GM19468 (cell line): ENCODE data around the gene DOP1A.

Experiments used
- ATAC-seq: cut with Tn5 transposase; IDR thresholded peaks from one replicate; pipeline ENCODE4 v1.9.1; 2021; ENCODE audit warnings: mild to moderate bottlenecking, moderate library complexity, moderate number of reproducible peaks; ENCODE audit not compliant: unreplicated experiment; ENCODE audit errors: extremely low read depth

Gene DOP1A

DNA sequence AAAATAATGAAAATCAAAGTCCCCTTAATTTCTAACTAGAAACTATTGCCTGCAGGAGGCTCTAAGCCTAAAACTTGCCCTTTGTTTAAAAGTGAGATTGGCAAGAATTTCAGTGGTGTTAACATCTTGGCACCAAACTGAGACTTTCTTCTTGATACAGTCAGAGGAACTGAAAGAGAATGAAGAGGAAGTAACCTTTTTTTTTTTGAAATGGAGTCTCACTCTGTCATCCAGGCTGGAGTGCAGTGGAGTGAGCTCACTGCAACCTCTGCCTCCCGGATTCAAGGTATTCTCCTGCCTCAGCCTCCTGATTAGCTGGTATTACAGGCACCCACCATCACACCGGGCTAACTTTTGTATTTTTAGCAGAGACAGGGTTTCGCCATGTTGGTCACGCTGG, 3.6 kb downstream of the DOP1A start:
- peak; percentile 53 for ATAC-seq

- no peak for ATAC-seq
Measured at GRCh38 chr6:83071707-83072106, 4.2 kb downstream of the DOP1A start.

DNA sequence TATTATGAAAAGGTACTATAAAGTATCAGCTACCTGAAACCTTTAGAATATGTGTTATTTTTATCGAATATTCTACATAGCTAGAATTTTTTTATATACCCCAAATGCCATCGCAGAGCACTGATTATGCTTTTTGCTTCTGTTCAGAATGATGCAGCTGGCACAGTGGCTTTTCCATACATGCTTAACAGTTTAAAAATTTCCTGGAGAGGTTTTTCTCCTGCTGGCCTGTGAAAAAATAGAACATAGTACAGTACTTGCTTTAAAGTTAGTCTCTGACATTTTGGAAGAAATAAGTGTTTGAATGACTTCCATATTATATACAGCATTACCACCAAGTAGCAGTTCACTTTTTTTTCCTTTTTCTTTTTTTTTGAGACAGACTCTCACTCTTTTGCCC, 5.3 kb downstream of the DOP1A start:
- no peak for ATAC-seq

DNA sequence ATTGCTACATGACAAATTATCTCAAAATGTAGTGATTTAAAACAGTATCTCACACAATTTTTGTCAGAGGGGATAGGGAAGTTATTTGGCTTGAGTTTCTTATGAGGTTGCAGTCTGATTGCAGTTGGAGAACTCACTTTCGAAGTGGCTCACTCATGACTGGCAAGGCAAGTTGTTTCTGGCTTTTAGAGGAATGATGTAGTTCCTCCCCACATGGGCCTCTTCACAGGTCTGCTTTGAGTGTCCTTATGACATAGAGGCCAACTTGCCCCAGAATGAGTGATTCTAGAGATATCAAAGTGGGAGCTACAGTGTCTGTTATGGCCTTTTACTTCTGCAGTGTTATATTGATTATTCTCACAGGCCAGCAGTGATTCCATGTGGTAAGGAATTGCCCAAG, 6.1 kb downstream of the DOP1A start:
- no peak for ATAC-seq

- no peak for ATAC-seq
Measured at GRCh38 chr6:83083476-83083875, 16.0 kb downstream of the DOP1A start.

DNA sequence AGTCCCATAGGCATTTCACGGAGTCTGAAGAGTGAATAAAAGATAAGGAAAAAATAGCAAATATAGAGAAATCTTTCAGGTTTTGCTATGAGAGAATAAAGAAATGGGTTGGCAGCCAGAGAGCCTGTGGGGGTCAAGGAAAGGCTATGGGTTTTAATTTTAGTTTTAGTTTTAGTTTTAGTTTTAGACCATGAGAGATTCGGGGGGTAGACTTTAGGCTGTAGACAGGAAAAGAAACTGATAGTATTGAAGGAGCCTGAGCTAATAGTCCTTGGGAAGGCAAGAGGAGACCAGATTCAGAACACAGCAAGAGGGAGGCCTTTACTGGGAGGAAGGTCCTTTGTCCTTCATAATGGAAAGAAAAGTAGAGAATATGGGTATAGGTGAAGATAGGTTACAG, 19.3 kb downstream of the DOP1A start:
- ATAC-seq = peak; percentile 88

GRCh38 chr6:83092756-83093399, 25.4 kb downstream of the DOP1A start:
- ATAC-seq = no peak

DNA sequence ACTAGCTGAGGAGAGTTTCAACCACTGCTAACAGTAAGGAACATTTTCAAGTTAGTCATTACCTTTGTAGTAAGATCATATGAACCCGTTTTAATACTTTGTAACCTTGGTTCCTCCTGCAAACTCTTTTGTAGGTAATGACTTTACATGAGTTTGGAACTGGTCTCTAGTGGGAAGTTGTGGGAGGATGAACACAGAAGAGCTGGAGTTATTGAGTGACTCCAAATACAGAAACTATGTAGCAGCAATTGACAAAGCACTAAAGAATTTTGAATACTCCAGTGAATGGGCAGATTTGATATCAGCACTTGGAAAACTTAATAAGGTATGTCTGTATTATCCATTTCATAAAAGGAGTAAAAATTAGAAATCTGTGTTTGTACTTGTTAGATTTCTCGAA, 29.3 kb downstream of the DOP1A start:
- no peak for ATAC-seq

- no peak for ATAC-seq
Measured at GRCh38 chr6:83097204-83097603, 29.7 kb downstream of the DOP1A start.

DNA sequence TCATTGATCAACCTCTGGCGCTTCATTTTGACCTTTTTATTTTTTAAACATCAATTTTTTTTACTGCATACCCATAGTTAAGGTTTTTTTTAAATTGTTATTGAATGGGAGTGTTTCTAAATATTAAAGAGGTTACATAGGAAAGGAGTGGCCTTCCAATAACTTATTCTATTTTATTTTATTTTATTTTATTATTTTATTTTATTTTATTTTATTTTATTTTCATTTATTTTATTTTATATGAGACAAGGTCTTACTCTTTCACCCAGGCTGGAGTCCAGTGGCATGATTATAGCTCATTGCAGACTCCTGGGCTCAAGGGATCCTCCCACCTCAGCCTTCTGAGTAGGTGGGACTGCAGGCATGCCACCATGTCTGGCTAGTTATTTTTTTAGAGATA, 30.2 kb downstream of the DOP1A start:
- ATAC-seq = no peak

DNA sequence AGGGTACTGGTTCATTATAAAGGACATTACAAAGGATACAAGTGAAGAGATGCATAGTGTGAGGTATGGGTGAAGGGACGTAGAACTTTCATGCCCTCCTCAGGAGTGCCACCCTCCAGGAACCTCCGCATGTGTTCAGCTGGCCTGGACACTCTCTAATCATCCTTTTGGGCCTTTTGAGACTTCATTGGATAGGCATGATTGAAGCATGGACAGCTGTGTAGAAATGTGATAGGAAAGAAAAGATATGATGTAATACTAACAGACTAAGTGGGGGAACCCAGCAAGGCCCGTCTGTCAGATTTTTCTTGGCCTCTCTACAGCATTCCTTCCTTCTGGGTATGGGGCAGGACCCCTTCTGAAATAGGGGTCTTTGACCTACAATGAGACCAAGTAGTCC, 31.1 kb downstream of the DOP1A start:
- no peak for ATAC-seq

GRCh38 chr6:83108378-83108777, 40.9 kb downstream of the DOP1A start:
- ATAC-seq = no peak

DNA sequence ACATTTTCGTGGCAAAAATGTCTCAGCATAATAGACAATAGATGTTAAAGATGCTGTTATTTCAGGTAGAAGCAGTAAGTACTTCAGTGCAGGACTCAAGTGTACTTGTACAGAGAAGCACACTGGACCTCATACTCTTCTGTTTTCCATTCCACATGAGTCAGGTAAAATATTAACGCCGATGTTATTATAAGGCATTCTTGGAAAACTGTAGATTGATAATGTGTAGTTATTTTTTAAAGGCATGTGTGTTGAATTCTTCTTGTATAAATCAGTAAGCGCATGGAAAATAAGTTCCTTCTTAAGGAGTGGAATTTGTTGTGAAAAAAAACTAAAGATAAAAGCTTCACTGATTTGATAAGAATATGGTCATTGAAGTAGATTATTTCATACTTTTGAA, 45.8 kb downstream of the DOP1A start:
- no peak for ATAC-seq

DNA sequence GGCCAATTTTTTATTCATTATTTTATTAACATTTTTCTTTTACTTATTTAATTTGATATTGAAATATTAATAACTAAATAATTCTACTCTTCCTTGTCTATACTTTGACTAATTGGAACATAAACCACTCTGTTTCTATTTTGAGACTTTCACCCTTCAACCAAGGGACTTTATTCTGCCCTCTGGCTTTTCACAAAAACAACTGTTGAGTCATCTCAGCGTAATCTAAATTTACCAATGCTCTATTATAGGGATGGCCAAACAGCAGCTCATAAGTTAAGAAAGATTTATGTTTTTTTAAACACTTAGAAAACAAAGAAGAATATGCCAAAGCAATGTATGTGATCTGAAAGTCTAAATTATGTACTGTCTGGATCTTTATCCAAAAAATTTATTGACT, 46.7 kb downstream of the DOP1A start:
- no peak for ATAC-seq

DNA sequence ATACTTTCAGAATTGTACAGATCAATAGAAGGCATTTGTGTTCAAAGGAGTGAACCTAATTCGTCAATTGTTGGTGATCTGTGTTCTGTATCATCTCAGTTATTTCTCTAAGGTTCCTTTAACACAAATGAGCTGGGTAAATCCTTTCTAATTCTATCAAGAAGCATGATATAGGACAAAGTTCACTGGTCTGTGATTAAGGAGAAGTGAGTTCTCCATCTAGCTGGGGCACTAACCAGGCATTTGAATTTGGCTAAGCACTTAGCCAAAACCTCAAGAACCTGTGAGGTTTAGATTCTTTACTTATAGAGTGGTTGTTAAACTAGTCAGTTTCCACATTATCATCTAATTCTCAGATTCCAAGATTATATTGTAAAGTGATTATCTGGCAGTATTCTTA, 50.3 kb downstream of the DOP1A start:
- ATAC-seq = no peak

GRCh38 chr6:83119742-83120300, 52.4 kb downstream of the DOP1A start:
- ATAC-seq = no peak

- ATAC-seq = no peak
Measured at GRCh38 chr6:83124553-83124952, 57.1 kb downstream of the DOP1A start.

DNA sequence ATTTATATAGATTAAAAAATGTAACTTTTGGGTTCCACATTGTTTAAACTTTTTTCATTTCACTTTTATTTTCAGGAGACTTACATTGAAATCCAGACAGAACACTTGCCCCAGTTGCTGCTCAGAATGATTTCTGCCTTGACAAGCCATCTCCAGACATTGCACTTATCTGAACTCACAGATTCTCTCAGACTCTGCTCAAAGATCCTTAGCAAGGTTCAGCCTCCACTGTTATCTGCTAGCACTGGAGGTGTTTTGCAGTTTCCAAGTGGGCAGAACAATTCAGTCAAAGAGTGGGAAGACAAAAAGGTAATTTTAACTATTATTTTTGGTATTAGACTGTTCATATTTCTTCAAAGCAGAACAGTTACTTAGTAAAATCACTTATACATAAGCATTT, 58.0 kb downstream of the DOP1A start:
- no peak for ATAC-seq

- ATAC-seq = no peak
Measured at GRCh38 chr6:83126223-83126622, 58.8 kb downstream of the DOP1A start.

- no peak for ATAC-seq
Measured at GRCh38 chr6:83126807-83127206, 59.3 kb downstream of the DOP1A start.

DNA sequence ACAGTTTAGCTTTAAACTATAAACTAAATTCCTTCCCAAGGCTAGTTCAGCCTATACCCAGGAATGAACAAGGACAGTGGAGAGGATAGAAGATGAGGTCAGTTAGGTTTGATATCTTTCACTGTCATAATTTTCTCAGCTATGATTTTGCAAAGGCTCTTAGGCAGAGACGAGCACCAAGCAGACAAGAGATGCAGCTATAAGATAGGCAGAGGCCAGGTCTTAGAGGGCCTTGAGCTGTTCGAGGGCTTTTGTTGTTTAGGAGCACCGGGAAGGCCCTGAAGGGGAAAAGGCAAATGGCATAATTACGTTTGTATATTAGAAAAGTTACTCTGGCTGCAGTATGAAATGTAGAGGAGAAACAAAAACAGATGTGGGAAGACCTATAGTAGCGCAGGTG, 59.8 kb downstream of the DOP1A start:
- ATAC-seq = no peak

GRCh38 chr6:83127976-83128375, 60.5 kb downstream of the DOP1A start:
- no peak for ATAC-seq
